SK-N-SH (cell line): ENCODE measurements around the gene HAUS1. TPM values are rescaled to one million over a fixed set of nuclear protein-coding genes. Genes with fewer than 3 reads are reported as not detected.

ENCODE experiments used
- CTCF ChIA-PET: fragments of 300-600, 350-600 bp; formaldehyde crosslinking; extraction: SDS; loops from one replicate; lab custom pipeline; 2021; lab: Yijun Ruan, JAX
- POLR2A ChIA-PET: fragments of 350-600 bp; sonication (Branson Sonifier 250); formaldehyde crosslinking; extraction: SDS; loops from one replicate; lab custom pipeline; 2020; ENCODE audit warnings: antibody characterized with exemption, inconsistent platforms; lab: Yijun Ruan, JAX
- DNase-seq: peaks from one replicate; pipeline ENCODE4 v3.0.0; 2012
- H2AFZ ChIP-seq: fragments of 200-600 bp; sonication (generic); 2 replicates; pipeline ENCODE4 v1.8.1; 2016; ENCODE audit warnings: antibody characterized with exemption, mild to moderate bottlenecking, low read depth
- H3F3A ChIP-seq: fragments of 200-600 bp; sonication (generic); replicated peaks from 2 replicates; pipeline ENCODE3; 2016; ENCODE audit warnings: antibody characterized with exemption, mild to moderate bottlenecking; ENCODE audit not compliant: insufficient read depth
- H3K27ac ChIP-seq, 2 experiments: fragments of 200-500 bp in 1 of 2; fragments of 200-600 bp in 1 of 2; sonication (Bioruptor generic) in 1 of 2; sonication (generic), shearing (Covaris generic) in 1 of 2; 2 replicates each; pipeline versions ENCODE4 v1.5.1 to v1.6.1; 2014 to 2016; ENCODE audit warnings: low read depth in 2 of 2, inconsistent platforms in 1 of 2, low read length in 1 of 2, mild to moderate bottlenecking in 1 of 2, mixed read lengths in 1 of 2
- H3K27me3 ChIP-seq: fragments of 200-600 bp; sonication (generic), shearing (Covaris generic); 2 replicates; pipeline ENCODE4 v1.6.1; 2016; ENCODE audit warnings: mixed run types; ENCODE audit not compliant: insufficient read depth
- H3K36me3 ChIP-seq, 2 experiments: fragments of 200-500 bp in 1 of 2; fragments of 200-600 bp in 1 of 2; sonication (Bioruptor generic) in 1 of 2; sonication (generic) in 1 of 2; replicated peaks in 1 of 2; 2 replicates each; pipeline versions ENCODE3 to v1.5.1; 2014 to 2016; ENCODE audit warnings: low read length in 1 of 2, mild to moderate bottlenecking in 1 of 2; ENCODE audit not compliant: insufficient read depth in 2 of 2, control insufficient read depth in 1 of 2
- H3K4me1 ChIP-seq, 2 experiments: fragments of 200-500 bp in 1 of 2; fragments of 200-600 bp in 1 of 2; sonication (Bioruptor generic) in 1 of 2; sonication (generic), shearing (Covaris generic) in 1 of 2; 2 replicates each; pipeline versions ENCODE4 v1.5.1 to v1.6.1; 2014 to 2016; ENCODE audit warnings: low read depth in 1 of 2, low read length in 1 of 2, mixed run types in 1 of 2; ENCODE audit not compliant: insufficient read depth in 2 of 2, control insufficient read depth in 1 of 2
- H3K4me2 ChIP-seq: fragments of 200-600 bp; sonication (generic), shearing (Covaris generic); 2 replicates; pipeline ENCODE4 v1.6.1; 2017; ENCODE audit warnings: mixed run types
- H3K4me3 ChIP-seq, 2 experiments: fragments of 200-500 bp in 1 of 2; fragments of 200-600 bp in 1 of 2; sonication (Bioruptor generic) in 1 of 2; sonication (generic), shearing (Covaris generic) in 1 of 2; 2 replicates each; pipeline versions ENCODE4 v1.5.1 to v1.8.1; 2014 to 2016; ENCODE audit warnings: low read depth in 2 of 2, inconsistent platforms in 1 of 2, low read length in 1 of 2, mild to moderate bottlenecking in 1 of 2, mixed read lengths in 1 of 2, moderate library complexity in 1 of 2
- H3K79me2 ChIP-seq: fragments of 200-600 bp; sonication (generic); 2 replicates; pipeline ENCODE4 v1.8.1; 2017; ENCODE audit warnings: mild to moderate bottlenecking; ENCODE audit not compliant: insufficient read depth
- H3K9ac ChIP-seq: fragments of 200-600 bp; sonication (generic); 2 replicates; pipeline ENCODE4 v1.6.1; 2017; ENCODE audit warnings: mixed run types
- H3K9me2 ChIP-seq: fragments of 200-600 bp; sonication (generic); 2 replicates; pipeline ENCODE4 v1.6.1; 2017; ENCODE audit warnings: mixed run types
- H3K9me3 ChIP-seq: fragments of 200-600 bp; sonication (generic); 2 replicates; pipeline ENCODE4 v1.6.1; 2017; ENCODE audit warnings: mixed run types, mild to moderate bottlenecking, moderate library complexity
- H4K20me1 ChIP-seq: fragments of 200-600 bp; sonication (generic); 2 replicates; pipeline ENCODE4 v1.6.1; 2017; ENCODE audit warnings: mild to moderate bottlenecking, mixed run types; ENCODE audit not compliant: insufficient read depth
- EP300 ChIP-seq, 2 experiments: IDR thresholded peaks; 2 replicates each; pipeline versions ENCODE4 v1.4.0 to v1.6.1; 2012; ENCODE audit warnings: borderline replicate concordance in 1 of 2, low read depth in 1 of 2, low read length in 1 of 2
- FOXJ3 ChIP-seq: sonication (generic); formaldehyde crosslinking; IDR thresholded peaks from 2 replicates; pipeline ENCODE4 v1.5.1; 2020; ENCODE audit warnings: mild to moderate bottlenecking, missing genetic modification reagents
- FOXM1 ChIP-seq: IDR thresholded peaks from 2 replicates; pipeline ENCODE4 v1.4.0; 2012; ENCODE audit warnings: low read depth, mild to moderate bottlenecking
- NRF1 ChIP-seq: IDR thresholded peaks from 2 replicates; pipeline ENCODE4 v1.6.1; 2012; ENCODE audit warnings: low read depth, mild to moderate bottlenecking, low read length
- RAD21 ChIP-seq: IDR thresholded peaks from 2 replicates; pipeline ENCODE4 v1.6.1; 2012; ENCODE audit warnings: mild to moderate bottlenecking, low read length
- RXRA ChIP-seq: IDR thresholded peaks from 2 replicates; pipeline ENCODE4 v1.4.0; 2012; ENCODE audit warnings: low read depth, mild to moderate bottlenecking, borderline replicate concordance
- polyA plus RNA-seq, 3 experiments: library from polyadenylated mRNA; depleted of rRNA; stranded (reverse); fragments of >200 nt; gene quantifications; 2 replicates each; pipeline ENCODE4 v1.2.3, GENCODE V29; 2012
- TF ChIP-seq, protein P1 (sequence below): IDR thresholded peaks from 2 replicates; pipeline ENCODE4 v1.4.0; 2012; ENCODE audit warnings: low read depth, borderline replicate concordance
- TF ChIP-seq, protein P2 (sequence below): fragments of 150-350 bp; IDR thresholded peaks from 2 replicates; pipeline ENCODE4 v1.6.1; 2017; ENCODE audit warnings: antibody characterized with exemption, low read length, low read depth, borderline replicate concordance
- TF ChIP-seq, protein P3 (sequence below): IDR thresholded peaks from 2 replicates; pipeline ENCODE4 v1.6.1; 2012; ENCODE audit warnings: mild to moderate bottlenecking, low read depth, low read length, moderate library complexity
- TF ChIP-seq, protein P4 (sequence below): IDR thresholded peaks from 2 replicates; pipeline ENCODE4; 2012

Gene HAUS1
- polyA plus RNA-seq, 1 of the 3 experiments (the other 2 are of a cell fraction) = 55.2 TPM

DNA sequence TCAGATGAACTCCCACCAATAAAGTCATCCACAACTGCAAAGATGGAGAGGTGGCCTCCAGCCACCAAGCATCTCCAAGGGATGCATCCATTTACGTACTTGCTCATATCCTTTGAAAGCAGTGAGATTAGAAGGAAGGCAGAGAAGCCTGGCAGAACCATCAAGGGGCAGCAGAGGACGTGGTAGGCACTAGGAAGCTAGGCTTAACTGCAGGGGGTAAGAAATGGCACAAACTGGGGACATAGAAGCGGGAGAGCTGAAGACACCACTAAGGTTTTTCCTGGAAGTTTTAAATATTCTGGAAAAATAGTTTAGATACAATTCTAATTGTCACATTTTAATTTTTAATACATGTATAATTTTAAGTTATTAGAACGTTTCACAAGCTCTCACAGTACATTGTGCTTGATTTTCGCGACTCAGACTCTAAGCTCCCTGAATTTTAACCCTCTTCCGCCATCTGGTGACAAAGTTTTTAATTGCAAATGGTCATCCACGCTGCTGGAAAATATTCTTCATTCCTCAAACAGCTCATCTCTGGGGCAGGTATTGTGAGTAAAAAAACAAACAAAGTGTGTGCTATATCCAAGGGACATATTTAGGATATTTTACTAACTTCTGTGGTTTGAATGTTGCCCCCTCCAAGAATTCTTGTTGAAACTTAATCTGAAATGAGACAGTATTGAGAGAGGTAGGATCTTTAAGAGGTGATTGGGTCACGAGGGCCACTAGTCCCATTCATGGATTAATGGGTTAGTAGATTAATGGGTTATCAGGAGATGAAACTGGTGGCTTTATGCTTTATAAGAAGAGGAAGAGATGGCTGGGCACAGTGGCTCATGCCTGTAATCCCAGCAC is 30.5 kb upstream of the HAUS1 start (continued):
- TF ChIP-seq, protein P1, sequence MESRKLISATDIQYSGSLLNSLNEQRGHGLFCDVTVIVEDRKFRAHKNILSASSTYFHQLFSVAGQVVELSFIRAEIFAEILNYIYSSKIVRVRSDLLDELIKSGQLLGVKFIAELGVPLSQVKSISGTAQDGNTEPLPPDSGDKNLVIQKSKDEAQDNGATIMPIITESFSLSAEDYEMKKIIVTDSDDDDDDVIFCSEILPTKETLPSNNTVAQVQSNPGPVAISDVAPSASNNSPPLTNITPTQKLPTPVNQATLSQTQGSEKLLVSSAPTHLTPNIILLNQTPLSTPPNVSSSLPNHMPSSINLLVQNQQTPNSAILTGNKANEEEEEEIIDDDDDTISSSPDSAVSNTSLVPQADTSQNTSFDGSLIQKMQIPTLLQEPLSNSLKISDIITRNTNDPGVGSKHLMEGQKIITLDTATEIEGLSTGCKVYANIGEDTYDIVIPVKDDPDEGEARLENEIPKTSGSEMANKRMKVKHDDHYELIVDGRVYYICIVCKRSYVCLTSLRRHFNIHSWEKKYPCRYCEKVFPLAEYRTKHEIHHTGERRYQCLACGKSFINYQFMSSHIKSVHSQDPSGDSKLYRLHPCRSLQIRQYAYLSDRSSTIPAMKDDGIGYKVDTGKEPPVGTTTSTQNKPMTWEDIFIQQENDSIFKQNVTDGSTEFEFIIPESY = no peak
- TF ChIP-seq, protein P2, sequence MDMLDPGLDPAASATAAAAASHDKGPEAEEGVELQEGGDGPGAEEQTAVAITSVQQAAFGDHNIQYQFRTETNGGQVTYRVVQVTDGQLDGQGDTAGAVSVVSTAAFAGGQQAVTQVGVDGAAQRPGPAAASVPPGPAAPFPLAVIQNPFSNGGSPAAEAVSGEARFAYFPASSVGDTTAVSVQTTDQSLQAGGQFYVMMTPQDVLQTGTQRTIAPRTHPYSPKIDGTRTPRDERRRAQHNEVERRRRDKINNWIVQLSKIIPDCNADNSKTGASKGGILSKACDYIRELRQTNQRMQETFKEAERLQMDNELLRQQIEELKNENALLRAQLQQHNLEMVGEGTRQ = no peak
- TF ChIP-seq NRF1 = no peak
- TF ChIP-seq, protein P3, sequence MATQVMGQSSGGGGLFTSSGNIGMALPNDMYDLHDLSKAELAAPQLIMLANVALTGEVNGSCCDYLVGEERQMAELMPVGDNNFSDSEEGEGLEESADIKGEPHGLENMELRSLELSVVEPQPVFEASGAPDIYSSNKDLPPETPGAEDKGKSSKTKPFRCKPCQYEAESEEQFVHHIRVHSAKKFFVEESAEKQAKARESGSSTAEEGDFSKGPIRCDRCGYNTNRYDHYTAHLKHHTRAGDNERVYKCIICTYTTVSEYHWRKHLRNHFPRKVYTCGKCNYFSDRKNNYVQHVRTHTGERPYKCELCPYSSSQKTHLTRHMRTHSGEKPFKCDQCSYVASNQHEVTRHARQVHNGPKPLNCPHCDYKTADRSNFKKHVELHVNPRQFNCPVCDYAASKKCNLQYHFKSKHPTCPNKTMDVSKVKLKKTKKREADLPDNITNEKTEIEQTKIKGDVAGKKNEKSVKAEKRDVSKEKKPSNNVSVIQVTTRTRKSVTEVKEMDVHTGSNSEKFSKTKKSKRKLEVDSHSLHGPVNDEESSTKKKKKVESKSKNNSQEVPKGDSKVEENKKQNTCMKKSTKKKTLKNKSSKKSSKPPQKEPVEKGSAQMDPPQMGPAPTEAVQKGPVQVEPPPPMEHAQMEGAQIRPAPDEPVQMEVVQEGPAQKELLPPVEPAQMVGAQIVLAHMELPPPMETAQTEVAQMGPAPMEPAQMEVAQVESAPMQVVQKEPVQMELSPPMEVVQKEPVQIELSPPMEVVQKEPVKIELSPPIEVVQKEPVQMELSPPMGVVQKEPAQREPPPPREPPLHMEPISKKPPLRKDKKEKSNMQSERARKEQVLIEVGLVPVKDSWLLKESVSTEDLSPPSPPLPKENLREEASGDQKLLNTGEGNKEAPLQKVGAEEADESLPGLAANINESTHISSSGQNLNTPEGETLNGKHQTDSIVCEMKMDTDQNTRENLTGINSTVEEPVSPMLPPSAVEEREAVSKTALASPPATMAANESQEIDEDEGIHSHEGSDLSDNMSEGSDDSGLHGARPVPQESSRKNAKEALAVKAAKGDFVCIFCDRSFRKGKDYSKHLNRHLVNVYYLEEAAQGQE = no peak

DNA sequence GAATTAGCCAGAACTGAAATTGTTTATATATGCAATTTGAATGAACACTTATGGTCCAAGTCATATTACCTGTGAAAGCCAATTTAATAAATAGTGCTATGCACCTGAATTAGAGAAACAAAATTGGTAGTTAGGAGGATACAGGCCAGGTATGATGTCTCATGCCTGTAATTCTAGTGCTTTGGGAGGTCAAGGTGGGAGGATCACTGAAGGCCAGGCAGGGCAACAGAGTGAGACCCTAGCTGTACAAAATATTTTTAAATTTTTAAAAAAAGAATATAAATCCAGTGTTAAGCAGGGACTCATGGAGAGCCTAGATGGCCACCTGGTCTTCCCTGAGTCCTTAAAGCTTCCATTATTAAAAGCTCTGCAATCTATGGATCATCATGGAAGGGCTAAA is 24.8 kb upstream of the HAUS1 start:
- no peak overlapping the region for H3K4me2 ChIP-seq
- H2AFZ ChIP-seq = no peak overlapping the region
- H4K20me1 ChIP-seq = no peaks in the 10 kb centered on the region
- H3K27ac ChIP-seq = no peak overlapping the region
- H3K9ac ChIP-seq = no peak overlapping the region
- H3K79me2 ChIP-seq = peaks cover 6% of the 10 kb centered on the region; the same call in 1 of the 2 replicates
- no peaks in the 10 kb centered on the region for H3K27me3 ChIP-seq
- H3K4me1 ChIP-seq = no peaks in the 10 kb centered on the region; a peak in 1 of 4 replicates
- TF ChIP-seq RXRA (no peak), FOXM1 (no peak), NRF1 (no peak), EP300 (IDR thresholded peaks at IDR 0.05; ENCODE audit: borderline replicate concordance in 1 of 2, low read depth in 1 of 2, low read length in 1 of 2) (no peak), RAD21 (no peak), FOXJ3 (CRISPR knock-in tag) (no peak)
- TF ChIP-seq, protein P4, sequence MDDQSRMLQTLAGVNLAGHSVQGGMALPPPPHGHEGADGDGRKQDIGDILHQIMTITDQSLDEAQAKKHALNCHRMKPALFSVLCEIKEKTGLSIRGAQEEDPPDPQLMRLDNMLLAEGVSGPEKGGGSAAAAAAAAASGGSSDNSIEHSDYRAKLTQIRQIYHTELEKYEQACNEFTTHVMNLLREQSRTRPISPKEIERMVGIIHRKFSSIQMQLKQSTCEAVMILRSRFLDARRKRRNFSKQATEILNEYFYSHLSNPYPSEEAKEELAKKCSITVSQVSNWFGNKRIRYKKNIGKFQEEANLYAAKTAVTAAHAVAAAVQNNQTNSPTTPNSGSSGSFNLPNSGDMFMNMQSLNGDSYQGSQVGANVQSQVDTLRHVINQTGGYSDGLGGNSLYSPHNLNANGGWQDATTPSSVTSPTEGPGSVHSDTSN = no peak
- TF ChIP-seq, all 33 proteins: peak for 0
- Histone ChIP-seq H3K36me3 (peaks cover 31 to 65% of the 10 kb centered on the region in 2 experiments), H3K4me3 (no peak overlapping the region), H3K9me2 (no peaks in the 10 kb centered on the region), H3F3A (peaks cover 21% of the 10 kb centered on the region), H3K9me3 (no peaks in the 10 kb centered on the region)
- no peak for DNase-seq
- POLR2A ChIA-PET = no interaction called here
- CTCF ChIA-PET = interaction anchor here (1.4 kb wide), 1 partner anchor 10 kb away, joined by 4 read pairs; no protein-coding TSS in a partner anchor
